ENCODE data around the gene TRIP12.

The TRIP12 gene

DNA sequence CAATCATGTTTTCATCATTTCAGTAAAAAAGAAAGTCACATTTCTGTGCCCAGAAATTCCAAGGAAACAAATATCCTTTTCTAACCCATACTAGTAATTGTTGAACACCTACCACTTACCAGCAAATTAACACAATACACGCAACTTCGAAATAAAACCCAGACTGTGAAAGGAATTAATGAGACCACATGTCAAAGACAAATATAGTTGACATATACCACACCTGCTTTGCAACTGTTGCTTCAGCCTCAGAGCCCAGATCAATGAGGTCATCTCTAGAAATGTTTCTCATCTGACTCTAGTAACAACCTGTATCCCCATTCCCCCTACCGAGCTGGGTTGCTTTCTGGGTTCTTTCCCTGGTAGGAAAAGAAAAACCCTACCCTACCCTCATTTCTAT, 52.6 kb downstream of the TRIP12 start:
- H3K27ac ChIP-seq, result no peak overlapping the region
- no peak for DNase-seq (ENCODE audit: low spot score)
- POLR2A ChIA-PET (ENCODE audit: low non-redundant PET), result no interaction called here
- CTCF ChIA-PET, result no interaction called here
- TF ChIP-seq, protein P1, sequence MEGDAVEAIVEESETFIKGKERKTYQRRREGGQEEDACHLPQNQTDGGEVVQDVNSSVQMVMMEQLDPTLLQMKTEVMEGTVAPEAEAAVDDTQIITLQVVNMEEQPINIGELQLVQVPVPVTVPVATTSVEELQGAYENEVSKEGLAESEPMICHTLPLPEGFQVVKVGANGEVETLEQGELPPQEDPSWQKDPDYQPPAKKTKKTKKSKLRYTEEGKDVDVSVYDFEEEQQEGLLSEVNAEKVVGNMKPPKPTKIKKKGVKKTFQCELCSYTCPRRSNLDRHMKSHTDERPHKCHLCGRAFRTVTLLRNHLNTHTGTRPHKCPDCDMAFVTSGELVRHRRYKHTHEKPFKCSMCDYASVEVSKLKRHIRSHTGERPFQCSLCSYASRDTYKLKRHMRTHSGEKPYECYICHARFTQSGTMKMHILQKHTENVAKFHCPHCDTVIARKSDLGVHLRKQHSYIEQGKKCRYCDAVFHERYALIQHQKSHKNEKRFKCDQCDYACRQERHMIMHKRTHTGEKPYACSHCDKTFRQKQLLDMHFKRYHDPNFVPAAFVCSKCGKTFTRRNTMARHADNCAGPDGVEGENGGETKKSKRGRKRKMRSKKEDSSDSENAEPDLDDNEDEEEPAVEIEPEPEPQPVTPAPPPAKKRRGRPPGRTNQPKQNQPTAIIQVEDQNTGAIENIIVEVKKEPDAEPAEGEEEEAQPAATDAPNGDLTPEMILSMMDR (conservative IDR thresholded peaks at IDR 0.05; ENCODE audit: low read depth), result no peak

DNA sequence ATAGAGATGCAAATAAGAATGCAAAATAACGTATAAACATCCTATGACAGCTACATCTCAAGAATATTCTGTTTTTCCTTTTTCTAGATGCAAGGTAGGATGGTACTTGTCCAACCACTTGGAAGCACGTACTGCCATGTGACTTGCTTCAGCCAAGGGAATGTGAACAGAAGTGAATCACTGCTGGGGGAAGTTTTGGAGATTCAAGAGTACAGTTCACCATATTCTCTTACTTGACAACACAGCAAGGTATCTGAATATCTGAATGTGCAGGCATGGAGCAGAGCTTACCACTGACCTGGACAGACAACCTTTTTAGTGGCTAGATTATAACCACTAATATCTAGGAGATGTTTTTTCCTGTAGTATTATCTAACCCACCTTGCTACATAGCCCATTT, 53.0 kb downstream of the TRIP12 start:
- no peak overlapping the region for H3K27ac ChIP-seq
- no peak for DNase-seq (ENCODE audit: low spot score)
- ChIA-PET POLR2A (ENCODE audit: low non-redundant PET) (no interaction called here), CTCF (no interaction called here)
- TF ChIP-seq, protein P1 (conservative IDR thresholded peaks at IDR 0.05; ENCODE audit: low read depth), result no peak

DNA sequence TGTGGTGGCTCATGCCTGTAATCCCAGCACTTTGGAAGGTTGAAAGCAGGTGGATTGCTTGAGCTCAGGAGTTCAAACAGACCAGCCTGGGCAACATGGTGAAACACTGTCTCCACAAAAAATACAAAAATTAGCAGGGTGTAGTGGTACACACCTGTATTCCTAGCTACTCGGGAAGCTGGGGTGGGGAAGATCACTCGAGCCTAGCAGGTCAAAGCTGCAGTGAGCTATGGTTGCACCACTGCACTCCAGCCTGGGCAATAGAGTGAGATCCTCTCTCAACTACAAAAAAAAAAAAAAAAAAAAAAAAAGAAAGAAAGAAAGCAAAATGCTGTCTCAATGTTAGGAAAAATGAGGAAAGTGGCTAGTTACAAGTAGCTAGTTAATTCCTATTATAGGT, 56.8 kb downstream of the TRIP12 start:
- H3K27ac ChIP-seq, result no peak overlapping the region
- no peak for DNase-seq (ENCODE audit: low spot score)
- POLR2A ChIA-PET (ENCODE audit: low non-redundant PET), result no interaction called here
- TF ChIP-seq, protein P1 (conservative IDR thresholded peaks at IDR 0.05; ENCODE audit: low read depth), result no peak
- CTCF ChIA-PET, result interaction anchor here (0.6 kb wide), 1 partner anchor 959 kb away, joined by 3 read pairs; no protein-coding TSS in a partner anchor

DNA sequence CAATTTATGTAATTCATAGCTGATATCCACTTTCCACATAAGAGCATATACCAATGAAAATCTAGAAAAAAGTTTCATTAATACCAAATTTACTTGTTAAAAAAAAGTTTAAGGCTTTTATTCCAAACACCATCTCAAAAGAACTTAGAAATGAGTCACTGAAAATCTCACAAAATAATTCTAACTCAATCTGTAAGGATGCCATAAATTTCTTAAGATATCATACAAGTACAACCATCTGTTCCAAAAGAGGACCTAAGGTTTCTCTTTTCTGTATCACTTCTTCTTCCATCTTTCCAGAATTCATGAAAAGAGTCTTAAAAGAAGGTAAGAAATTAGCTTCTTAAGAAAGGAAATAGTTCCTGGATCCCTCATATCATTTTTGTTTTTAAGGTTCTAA, 60.4 kb downstream of the TRIP12 start:
- TF ChIP-seq, protein P1 (conservative IDR thresholded peaks at IDR 0.05; ENCODE audit: low read depth), result no peak
- no peak overlapping the region for H3K27ac ChIP-seq
- ChIA-PET POLR2A (ENCODE audit: low non-redundant PET) (no interaction called here), CTCF (no interaction called here)
- DNase-seq (ENCODE audit: low spot score), result no peak

DNA sequence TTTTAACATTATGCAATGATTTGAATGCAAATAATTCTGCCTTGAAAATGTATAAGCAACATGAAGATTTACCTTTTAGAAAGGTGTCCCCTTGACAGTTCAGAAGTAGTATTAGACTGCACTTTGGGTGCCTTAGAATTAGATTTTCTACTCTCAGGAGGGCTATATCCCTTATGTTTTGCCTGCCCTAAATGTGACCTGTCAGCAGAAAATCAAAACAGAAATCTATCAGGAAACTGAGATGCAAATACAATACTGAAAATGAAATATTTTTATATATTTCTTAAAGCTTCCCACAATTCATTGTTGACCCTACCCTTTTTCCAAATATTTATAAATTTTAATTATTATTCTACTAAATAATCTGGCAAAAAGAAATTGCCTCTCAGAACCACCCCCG, 61.5 kb downstream of the TRIP12 start:
- no peak overlapping the region for H3K27ac ChIP-seq
- ChIA-PET POLR2A (ENCODE audit: low non-redundant PET) (no interaction called here), CTCF (no interaction called here)
- DNase-seq (ENCODE audit: low spot score), result no peak
- TF ChIP-seq, protein P1 (conservative IDR thresholded peaks at IDR 0.05; ENCODE audit: low read depth), result no peak

DNA sequence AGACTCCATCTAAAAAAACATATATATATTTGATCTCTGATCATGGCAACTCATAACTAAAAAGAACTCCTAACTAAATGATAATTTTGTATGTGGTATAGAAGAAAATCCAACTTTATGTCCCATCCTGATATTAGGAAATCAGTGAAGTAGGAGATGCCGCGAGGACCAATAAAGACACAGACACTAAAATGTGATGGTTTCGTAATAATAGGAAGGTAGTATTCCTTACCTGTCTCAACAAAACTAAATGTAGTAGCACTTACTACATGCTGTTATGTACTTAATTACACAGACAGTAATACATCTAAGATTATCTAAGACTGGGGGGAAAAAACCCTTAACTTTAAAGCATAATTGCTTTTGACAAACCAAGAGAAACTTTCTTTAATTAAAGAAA, 63.5 kb downstream of the TRIP12 start:
- ChIA-PET POLR2A (ENCODE audit: low non-redundant PET) (no interaction called here), CTCF (no interaction called here)
- DNase-seq (ENCODE audit: low spot score), result no peak
- TF ChIP-seq, protein P1 (conservative IDR thresholded peaks at IDR 0.05; ENCODE audit: low read depth), result no peak
- no peak overlapping the region for H3K27ac ChIP-seq

DNA sequence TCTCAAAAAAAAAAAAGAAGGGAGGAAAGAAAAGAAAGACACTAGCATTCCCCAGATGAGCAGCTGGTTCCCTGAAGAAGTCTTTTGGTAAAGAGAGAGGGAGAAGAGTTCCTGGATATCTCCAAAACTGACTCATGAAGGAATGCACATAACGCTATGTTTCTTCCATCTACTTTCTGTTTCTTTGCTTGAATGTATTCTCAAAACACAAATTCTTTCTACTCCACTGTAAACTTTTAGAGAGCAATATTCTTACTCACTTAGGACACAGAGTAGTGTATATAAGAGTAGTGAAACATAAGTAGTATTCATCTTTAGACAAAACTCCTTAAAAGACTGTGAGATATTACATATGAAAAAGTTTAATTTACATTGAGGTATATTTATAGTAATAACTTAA, 64.2 kb downstream of the TRIP12 start:
- TF ChIP-seq, protein P1 (conservative IDR thresholded peaks at IDR 0.05; ENCODE audit: low read depth), result no peak
- POLR2A ChIA-PET (ENCODE audit: low non-redundant PET), result no interaction called here
- CTCF ChIA-PET, result no interaction called here
- no peak for DNase-seq (ENCODE audit: low spot score)
- H3K27ac ChIP-seq, result no peak overlapping the region

Data from RWPE1 (cell line).